GM19468 (cell line): ENCODE data around the gene CELF2.
"Not testable (repeated sequence)": the region's sequence is repeated elsewhere in the genome, so short reads cannot be mapped to it uniquely, and the experiment has no call there.

Experiments used
- ATAC-seq: cut with Tn5 transposase; IDR thresholded peaks from one replicate; pipeline ENCODE4 v1.9.1; 2021; ENCODE audit warnings: mild to moderate bottlenecking, moderate library complexity, moderate number of reproducible peaks; ENCODE audit not compliant: unreplicated experiment; ENCODE audit errors: extremely low read depth

The CELF2 gene

DNA sequence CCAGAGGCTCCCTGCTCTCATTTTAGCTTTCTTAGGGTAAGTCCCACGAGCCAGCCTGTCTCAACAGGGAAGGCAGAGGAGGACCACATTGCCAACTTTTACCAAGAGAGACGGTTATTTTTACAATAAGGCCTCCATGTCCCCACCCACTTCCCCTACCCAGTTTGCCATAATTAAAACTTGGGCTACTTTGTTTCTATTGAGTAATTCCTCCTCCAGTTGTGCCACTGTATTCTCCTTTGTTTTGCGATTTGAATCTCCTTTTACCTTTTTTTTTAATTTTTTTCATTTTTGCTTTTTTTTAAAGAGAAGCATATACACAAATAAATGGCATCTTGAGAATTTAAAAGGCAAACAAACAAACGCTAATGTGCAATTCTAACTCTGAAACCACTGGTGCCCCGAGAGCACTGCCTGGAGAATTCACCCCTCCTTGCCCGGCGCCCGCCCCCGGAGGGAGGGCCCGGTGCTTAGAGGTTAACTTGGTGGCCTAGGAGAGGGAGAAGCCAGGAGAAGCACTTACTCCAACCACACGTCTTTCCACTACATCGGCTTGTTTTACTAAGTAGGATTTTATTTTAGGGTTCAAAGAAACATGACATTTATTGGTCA, 311.5 kb downstream of the CELF2 start:
- no peak for ATAC-seq

DNA sequence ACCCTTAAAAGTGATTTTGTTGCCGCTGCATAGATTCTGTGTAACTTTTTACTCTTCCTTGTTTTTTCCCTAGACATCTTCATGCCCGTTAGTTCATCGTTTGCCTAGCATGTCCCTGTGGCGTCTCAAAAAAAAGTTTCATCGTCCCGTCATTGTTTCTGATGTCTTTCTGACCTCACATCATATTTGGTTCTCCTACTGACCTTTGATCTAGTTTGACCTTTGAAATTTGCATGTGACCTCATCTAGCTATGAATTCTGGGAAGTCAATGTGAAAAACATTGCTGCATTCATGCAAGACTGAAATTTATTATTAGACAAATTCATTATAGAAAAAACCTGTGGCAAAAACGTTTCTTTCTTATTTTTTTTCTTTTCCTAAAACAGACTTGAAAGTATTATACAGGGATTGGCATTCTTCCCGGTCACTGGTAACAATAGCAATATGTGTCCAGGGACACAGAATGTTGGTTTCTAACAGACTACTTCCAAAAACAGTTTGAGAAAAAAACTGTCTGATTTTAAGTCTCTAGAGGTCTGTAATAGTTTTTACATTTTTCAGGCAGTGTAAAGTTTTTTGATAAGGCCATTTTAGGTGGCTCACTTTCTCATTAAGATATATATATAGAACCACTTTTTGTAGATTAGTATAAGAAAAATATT, 312.8 kb downstream of the CELF2 start:
- no peak for ATAC-seq

DNA sequence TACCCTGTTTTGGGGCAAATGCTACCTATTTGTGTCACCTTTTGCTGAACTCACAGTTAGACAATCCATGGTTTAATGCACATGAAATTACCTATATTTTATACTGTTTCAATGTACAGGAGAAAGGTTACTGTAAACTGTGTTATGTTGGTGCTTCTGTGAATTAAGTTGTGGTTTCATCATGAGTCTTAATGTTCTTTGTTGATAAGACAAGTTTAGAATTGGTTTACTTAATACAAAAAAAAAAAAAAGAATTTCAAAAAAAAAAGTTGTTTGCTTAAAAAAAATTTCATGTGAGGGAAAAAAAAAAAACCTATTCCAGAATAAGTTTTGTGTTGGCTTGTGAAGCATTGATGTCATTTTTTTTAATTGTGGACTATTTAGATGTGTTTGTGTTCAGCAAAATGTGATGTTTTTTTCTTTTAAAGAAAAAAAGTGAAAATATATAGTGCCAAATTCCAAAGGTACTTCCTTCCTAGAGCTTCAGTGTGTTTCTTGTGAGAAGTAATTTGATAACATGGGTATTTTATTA, 313.4 kb downstream of the CELF2 start:
- ATAC-seq, result no peak

DNA sequence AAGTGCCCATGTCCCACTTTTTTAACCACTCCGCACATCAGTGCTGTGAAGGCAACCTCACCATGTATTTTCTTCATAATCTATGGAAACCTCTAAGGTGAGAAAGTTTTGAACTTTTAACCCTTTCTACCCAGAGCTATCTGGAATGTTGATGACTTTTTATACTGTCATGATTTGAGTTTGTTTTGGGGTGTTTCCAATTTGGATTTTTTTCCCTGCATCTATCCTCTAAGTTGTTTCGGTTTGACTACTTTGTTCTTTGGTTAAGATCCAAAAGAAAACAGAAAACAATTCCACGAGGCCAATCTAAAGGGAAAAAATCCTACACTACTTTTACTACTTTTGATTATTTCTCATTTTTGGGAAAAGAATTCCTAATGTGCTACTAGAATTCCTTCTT, 314.1 kb downstream of the CELF2 start:
- ATAC-seq, result no peak

DNA sequence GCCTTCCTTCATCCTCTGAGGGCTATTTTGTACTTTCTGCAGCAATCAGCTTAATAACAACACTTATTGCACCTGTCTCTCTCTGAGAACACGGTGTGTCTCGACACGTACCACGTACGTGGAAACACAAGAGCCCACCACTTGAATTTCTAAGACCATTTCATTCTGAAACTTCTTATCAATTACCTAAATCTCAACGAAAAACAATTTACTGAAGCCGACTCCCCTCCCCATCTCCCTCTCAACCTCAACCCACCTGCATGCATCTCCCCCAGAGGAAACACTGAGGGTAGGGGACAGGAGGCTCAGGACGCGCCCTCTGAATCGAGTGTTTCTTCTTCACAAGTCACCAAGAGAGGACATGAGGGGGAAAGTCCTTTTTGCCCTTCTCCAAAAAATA, 315.2 kb downstream of the CELF2 start:
- ATAC-seq, result no peak

DNA sequence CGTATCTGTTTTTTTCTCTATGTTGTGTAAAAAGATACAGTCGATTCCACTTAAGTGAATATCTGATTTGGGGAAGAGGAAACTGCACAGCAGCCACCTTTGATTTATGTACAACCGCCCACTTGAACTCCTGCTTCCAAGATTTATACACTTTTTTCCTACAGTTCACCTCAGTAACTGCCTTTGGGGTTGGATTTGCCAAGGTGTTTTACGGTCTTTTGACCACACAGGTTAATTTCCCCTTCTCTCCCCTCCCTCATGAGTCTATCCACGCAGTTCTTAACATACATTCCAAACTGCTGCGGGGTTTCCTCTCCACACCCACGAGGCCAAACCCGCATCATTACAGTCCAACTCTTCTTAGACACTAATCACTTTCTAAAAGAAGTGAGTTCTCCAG, 316.8 kb downstream of the CELF2 start:
- ATAC-seq, result no peak

DNA sequence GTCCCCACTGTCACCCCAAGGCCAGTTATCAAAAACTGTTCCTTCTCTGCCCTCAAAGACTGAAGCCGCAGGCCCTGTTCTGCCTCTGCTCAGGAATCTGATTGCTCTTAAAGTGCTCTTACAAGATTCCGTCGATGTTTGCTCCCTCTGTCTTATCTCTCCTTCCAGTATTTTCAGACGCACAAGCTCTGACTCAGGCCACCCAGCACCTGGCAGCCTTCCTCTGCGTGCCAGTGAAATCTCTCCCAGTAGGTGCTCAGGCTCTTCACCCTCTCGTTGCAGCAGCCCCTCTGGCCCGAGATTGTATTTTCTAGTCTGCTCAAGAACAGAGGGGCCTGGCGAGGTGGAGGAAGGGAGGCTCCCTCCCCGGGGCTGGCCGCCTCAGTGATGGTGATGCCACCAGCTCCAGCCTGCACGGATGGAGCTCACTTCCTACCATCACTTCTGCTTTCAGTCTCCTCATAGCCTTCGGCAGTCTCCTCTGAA, 317.5 kb downstream of the CELF2 start:
- no peak for ATAC-seq

DNA sequence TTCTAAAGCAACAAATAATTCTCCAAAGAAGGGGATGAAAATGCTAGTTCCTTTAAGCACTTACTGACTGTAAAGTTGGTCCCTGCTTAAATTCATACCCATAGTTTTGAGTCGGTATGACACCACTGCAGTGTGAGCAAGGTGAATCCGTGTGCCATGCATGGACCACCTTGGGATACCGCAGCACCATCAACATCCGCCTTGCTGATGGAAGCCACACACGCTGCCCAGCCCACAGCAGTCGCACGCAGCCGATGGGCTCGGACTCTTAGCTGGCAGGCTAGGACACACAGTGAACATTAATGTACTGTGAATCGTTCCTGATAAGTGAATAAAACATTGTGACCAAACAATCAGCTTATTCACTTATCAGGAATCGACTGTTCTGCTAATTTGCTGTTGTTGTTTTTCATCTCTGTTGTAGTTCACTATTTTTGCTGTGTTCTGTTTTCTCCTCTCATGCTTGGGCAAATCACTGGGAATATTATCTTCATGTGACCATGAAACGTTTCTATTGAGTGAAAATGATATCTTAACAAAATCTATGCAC, 318.3 kb downstream of the CELF2 start:
- no peak for ATAC-seq

DNA sequence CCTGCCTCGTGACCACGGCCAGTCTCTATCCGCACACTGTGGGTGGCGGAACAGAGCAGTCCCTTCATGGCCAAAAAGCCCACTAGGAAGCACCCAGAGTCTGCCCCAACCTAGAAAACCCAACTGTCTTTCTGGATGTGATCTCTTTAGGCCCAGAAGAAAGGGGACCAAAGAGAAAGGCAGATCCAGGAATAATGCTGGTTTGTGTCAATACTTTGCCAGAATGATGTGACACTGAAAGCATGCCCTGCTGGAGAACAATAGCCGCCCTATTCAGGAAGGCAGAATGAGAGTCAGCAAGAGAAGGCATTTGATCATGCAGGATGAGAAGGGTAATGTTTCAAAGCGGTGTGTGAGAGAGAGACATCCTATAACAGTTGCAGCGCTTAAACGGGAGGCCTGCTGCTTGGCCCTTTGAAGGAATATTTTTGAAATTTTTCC, 319.1 kb downstream of the CELF2 start:
- ATAC-seq, result no peak

DNA sequence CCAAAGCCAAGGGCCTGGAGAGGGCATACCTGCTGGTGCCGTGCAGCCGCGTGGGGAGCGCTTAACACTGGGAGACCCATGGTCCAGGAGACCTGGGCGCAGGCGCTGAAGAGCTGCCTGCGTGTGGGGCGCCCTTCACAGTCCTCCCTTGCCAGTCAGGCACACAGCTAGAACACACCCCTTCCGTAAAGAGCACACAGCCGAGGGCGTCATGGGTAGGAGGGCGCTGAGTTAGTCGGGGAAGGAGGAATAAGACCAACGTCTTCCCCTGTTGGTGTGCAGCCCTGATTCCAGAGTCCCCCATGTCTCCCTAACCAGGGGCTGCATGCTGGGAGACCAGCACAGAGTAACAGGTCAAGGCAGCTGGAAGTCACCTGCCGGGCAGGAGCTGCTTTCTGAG, 319.8 kb downstream of the CELF2 start:
- no peak for ATAC-seq

DNA sequence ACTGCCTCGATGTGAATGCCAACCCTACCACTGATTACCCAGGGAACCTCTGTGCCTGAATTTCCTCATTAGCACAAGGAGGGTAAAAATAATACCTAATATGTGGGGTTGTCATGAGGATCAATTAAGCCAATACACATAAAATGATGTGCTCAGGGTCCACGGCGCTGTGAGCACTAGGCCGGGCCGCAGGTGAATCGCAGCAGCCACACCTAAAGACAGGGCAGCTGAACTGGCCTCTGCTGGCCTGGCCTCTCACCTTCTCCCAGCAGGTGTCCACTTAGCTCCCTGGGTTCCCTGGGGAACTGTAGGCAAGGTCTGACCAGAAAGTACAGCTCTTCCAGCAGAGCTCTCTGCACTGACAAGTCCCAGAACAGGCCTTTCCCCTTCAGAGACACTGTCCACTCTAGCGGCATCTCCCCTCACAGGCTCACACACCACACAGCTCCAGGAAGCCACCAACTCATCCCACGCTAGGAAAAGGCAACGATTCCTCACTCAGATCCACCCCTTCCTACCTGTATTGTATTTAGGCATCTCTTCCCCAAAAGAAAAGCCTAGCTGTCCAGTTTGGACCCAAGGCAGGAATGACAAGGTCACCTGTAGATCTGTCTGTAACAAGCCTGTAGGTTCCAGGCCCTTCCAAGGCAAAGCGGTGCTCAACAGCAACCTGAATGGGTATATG, 320.6 kb downstream of the CELF2 start:
- ATAC-seq, result no peak

DNA sequence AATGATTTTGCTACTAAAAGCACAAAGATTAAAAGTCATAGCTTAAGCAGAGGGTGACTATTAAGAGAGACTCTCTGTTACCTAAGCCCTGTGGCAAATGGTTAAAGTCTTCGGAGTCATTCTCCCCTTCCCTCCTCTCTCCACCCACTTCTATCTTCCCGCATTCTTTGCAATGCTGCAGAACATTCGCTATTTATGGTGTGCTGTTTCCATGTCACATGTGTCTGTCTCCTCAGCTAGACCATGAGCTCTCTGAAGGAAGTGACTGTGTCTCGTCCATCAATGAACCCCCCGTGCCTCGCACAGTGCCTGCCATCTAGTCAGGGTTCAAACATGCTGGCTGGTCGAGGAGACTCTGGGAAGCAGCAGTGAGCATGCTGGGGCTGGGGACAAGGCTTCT, 321.3 kb downstream of the CELF2 start:
- ATAC-seq, result no peak

DNA sequence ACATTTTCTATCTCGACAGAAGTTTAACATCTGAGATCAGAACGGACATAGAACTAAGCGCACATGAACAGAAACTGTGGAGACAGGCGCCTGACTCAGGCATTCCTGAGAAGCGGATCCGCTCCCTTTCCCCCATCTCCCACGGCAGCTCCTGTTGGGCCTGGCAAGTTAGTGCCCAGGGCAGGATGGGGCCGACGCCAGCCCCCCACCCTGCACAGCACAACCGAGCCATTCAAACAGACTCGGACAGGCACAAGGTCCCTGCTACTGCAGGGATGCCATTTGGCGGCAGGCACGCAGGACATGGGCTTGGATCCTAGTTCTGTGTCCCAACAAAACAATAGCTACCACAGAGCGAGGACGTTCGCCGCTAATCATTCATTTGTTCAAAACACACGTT, 322.0 kb downstream of the CELF2 start:
- no peak for ATAC-seq

DNA sequence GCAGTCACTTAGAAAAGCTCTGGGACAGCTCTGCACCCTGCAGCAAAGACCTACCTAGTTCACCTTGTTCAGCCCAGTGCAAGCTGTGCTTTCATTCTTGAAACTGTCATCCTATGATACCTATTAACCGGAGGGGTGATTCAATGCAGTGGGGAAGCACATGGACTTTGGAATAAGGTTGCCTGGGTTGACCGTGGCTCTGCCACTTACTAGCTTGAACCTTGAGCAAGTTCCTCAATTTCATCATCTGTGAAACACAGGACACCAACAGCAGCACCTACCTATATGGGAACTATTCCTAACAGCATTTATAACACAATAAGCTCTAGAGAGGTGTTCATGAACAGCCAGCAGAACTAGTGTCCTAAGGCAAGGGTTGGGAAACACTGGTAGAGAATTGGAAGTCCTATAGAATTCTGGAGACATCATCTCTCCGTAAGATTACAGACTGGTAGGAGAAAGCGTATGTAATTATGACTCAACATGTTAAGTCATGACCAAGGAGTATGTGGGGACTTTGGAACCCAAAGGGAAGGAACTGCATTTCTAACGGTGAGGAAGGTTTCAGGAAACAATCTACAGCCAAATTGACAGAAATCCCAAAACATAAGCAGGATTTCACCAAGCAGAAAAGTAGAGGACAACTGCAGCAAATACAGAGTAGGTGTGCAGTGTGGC, 323.8 kb downstream of the CELF2 start:
- no peak for ATAC-seq

DNA sequence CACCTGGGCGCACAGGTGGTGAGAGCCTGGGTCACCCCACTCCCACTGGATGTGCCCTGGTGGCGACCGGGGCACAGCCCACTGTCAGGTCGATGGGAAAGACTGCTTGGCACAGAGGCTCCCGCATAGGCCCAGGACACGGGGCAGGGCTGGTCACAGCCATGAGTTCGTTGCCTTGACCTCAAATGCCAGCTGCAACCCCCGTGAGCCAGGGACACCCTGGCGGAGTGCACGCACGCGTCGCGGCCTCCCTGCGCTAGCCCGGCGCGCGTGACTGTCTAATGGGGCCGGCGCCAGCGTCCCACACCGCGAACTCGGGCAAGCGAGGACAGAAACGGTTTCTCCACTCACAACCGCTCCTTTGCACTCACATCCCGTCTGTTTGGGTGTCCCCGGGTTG, 326.4 kb downstream of the CELF2 start:
- ATAC-seq, result no peak

DNA sequence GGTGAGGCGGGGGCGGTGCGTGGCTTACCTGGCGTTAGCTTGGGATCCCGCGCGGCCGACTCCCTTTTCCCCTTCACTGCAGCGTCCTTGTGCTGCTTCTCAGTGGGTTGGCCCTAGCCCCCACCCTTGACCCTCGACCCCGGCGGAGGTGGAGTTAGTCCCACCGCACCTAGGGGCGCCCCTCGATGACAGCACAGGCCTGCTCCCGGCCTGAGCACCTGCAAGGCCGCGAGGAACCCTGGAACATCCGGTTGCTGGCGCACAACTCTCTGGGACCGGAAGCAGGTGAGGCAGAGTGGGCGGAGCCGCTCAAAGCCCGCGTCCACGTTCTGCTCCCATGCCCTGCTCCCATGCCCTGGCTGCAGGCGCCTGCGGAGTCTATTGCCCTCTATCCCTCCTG, 326.9 kb downstream of the CELF2 start:
- no peak for ATAC-seq

DNA sequence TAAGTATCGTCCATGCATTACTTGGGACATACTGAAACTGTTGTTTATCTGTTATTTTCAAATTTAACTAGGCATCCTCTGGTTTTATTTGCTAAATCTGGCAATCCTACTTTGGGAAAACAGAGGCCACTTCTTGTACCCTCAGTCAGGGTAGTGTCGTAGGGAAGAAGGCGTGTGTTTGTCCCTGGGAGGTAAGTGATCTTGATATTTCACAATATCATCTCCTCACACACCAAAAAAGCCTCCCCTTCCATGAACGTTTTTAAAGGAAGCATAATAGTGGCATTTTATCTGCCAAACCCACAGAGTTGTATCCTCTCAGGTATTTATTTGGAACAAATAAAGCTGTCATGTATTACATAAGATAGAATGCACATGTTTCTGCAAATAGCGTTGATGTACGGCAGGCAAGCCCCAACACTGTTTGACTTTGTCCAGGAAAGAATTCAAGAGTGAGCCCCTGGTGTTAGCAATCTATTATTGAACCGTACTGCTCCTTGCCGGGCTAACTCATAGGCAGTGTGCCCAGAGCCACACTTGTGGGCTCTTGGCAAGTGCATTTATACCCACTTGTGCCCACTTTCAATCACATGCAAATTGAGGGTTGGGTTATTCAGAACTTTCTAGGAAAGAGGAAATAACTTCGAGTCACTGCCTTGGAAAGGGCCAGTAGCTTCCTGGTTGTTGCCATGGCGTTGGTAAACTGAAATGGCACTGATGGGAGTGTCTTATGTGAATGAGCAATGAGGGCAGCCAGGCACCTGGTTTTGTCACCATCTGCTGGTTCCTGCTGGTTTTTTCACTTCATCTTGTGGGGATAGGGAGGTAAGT, 327.8 kb downstream of the CELF2 start:
- ATAC-seq, result peak; percentile 48

DNA sequence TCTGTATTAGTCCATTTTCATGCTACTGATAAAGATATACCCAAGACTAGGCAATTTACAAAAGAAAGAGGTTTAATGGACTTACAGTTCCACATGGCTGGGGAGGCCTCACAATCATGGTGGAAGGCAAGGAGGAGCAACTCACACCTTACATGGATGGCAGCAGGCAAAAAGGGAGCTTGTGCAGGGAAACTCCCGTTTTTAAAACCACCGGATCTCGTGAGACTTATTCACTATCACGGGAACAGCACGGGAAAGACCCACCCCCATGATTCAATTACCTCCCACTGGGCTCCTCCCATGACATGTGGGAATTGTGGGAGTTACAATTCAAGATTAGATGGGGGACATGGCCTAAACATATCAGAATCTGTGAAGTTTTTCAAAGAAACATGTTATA, 329.9 kb downstream of the CELF2 start:
- not testable (repeated sequence) for ATAC-seq

DNA sequence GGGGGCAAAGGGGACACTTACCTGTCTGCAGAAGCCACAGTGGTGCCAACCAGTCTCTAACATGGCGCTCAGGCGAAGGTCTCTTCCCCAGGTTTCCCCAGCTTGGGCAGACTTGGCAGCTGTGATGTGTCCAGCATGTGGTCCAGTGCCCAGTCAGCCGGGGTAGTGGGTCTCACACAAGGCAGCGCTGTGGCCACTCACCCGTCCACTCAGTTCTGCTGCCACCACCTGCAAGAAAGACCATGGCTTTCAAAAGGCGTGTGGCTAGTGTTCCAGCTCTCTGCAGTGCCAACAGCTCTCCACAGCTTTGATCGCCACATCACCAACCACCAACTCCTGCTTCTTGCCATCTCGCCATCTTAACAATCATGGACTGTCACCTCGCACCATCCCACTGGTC, 334.1 kb downstream of the CELF2 start:
- no peak for ATAC-seq
